ENCODE data around the gene CORO2A.

DNA sequence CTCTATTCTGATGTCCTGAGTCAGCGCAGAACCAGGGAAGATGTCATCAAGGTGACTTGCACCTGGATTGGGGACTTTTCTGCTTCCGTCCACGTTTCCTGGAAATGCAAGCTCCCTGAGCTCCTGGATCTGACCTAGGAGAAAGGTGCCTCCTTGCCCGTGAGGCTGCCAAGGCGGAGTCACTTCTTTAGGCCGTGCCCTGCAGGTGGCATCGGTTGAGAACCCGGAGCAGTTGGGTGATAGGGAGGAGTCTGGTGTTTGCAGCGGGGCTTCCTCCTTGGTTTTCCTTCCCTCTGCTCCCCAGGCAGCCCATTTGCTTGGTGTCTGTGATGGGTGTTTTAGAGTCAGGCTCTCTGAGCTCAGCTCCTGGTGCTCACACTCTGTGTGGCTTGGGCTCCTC is 120.7 kb downstream of the CORO2A start:
- TF ChIP-seq POLR2AphosphoS5 (IDR thresholded peaks at IDR 0.05; ENCODE audit: insufficient read depth in 1 of 2, low read depth in 1 of 2) (no peak), POLR2A (IDR thresholded peaks at IDR 0.05) (no peak)
- TF ChIP-seq, protein P1, sequence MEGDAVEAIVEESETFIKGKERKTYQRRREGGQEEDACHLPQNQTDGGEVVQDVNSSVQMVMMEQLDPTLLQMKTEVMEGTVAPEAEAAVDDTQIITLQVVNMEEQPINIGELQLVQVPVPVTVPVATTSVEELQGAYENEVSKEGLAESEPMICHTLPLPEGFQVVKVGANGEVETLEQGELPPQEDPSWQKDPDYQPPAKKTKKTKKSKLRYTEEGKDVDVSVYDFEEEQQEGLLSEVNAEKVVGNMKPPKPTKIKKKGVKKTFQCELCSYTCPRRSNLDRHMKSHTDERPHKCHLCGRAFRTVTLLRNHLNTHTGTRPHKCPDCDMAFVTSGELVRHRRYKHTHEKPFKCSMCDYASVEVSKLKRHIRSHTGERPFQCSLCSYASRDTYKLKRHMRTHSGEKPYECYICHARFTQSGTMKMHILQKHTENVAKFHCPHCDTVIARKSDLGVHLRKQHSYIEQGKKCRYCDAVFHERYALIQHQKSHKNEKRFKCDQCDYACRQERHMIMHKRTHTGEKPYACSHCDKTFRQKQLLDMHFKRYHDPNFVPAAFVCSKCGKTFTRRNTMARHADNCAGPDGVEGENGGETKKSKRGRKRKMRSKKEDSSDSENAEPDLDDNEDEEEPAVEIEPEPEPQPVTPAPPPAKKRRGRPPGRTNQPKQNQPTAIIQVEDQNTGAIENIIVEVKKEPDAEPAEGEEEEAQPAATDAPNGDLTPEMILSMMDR (IDR thresholded peaks at IDR 0.05), result no peak

Measured in vagina (tissue), 2 donors.